ENCODE results near the gene MAML3.

The MAML3 gene

GRCh38 chr4:139815778-139816601 is 338.0 kb downstream of the MAML3 start:
- no peak overlapping the region for H3K4me3 ChIP-seq (ENCODE audit: low read depth, low read length, poor library complexity, severe bottlenecking)
- H3K9ac ChIP-seq (ENCODE audit: low read length): no peak overlapping the region
- H2AFZ ChIP-seq (ENCODE audit: low read length): no peak overlapping the region
- no peaks in the 10 kb centered on the region for H3K9me2 ChIP-seq (ENCODE audit: low read depth, low read length)
- H3K27me3 ChIP-seq (ENCODE audit: insufficient read depth, low read length): no peaks in the 10 kb centered on the region
- H3K9me3 ChIP-seq (ENCODE audit: low read length): no peaks in the 10 kb centered on the region
- no peak overlapping the region for H3K27ac ChIP-seq (ENCODE audit: low read depth, low read length, poor library complexity, severe bottlenecking)
- H4K20me1 ChIP-seq (ENCODE audit: insufficient read depth, low read length): no peaks in the 10 kb centered on the region
- H3F3A ChIP-seq (ENCODE audit: insufficient read depth, low read length): no peaks in the 10 kb centered on the region
- TF ChIP-seq CTCF (IDR thresholded peaks at IDR 0.05; ENCODE audit: low read length): no peak
- no peak for TF ChIP-seq EZH2 (IDR thresholded peaks at IDR 0.05; ENCODE audit: borderline replicate concordance, low read length)
- H3K4me2 ChIP-seq (ENCODE audit: low read length): no peak overlapping the region
- no peaks in the 10 kb centered on the region for H3K79me2 ChIP-seq (ENCODE audit: insufficient read depth, low read length)
- no peaks in the 10 kb centered on the region for H3K4me1 ChIP-seq (ENCODE audit: insufficient read depth, low read length, severe bottlenecking)
- no peaks in the 10 kb centered on the region for H3K36me3 ChIP-seq (ENCODE audit: insufficient read depth, low read length)

- no peak overlapping the region for H2AFZ ChIP-seq (ENCODE audit: low read length)
- H3K27me3 ChIP-seq (ENCODE audit: insufficient read depth, low read length): no peaks in the 10 kb centered on the region
- no peaks in the 10 kb centered on the region for H3K9me3 ChIP-seq (ENCODE audit: low read length)
- H3F3A ChIP-seq (ENCODE audit: insufficient read depth, low read length): no peaks in the 10 kb centered on the region
- H3K27ac ChIP-seq (ENCODE audit: low read depth, low read length, poor library complexity, severe bottlenecking): no peak overlapping the region
- no peak overlapping the region for H3K4me2 ChIP-seq (ENCODE audit: low read length)
- H3K79me2 ChIP-seq (ENCODE audit: insufficient read depth, low read length): no peaks in the 10 kb centered on the region
- H3K9ac ChIP-seq (ENCODE audit: low read length): no peak overlapping the region
- H4K20me1 ChIP-seq (ENCODE audit: insufficient read depth, low read length): no peaks in the 10 kb centered on the region
- H3K4me1 ChIP-seq (ENCODE audit: insufficient read depth, low read length, severe bottlenecking): no peaks in the 10 kb centered on the region
- H3K36me3 ChIP-seq (ENCODE audit: insufficient read depth, low read length): no peaks in the 10 kb centered on the region
- TF ChIP-seq CTCF (IDR thresholded peaks at IDR 0.05; ENCODE audit: low read length) (no peak), EZH2 (IDR thresholded peaks at IDR 0.05; ENCODE audit: borderline replicate concordance, low read length) (no peak)
- H3K9me2 ChIP-seq (ENCODE audit: low read depth, low read length): no peaks in the 10 kb centered on the region
- no peak overlapping the region for H3K4me3 ChIP-seq (ENCODE audit: low read depth, low read length, poor library complexity, severe bottlenecking)
Observed at GRCh38 chr4:139814323-139815015, 339.5 kb downstream of the MAML3 start.

- H2AFZ ChIP-seq (ENCODE audit: low read length): no peak overlapping the region
- no peaks in the 10 kb centered on the region for H3K79me2 ChIP-seq (ENCODE audit: insufficient read depth, low read length)
- TF ChIP-seq EZH2 (IDR thresholded peaks at IDR 0.05; ENCODE audit: borderline replicate concordance, low read length): no peak
- no peaks in the 10 kb centered on the region for H3K4me1 ChIP-seq (ENCODE audit: insufficient read depth, low read length, severe bottlenecking)
- H3K4me3 ChIP-seq (ENCODE audit: low read depth, low read length, poor library complexity, severe bottlenecking): no peak overlapping the region
- no peaks in the 10 kb centered on the region for H3K27me3 ChIP-seq (ENCODE audit: insufficient read depth, low read length)
- H4K20me1 ChIP-seq (ENCODE audit: insufficient read depth, low read length): no peaks in the 10 kb centered on the region
- H3K9me2 ChIP-seq (ENCODE audit: low read depth, low read length): no peaks in the 10 kb centered on the region
- no peak overlapping the region for H3K27ac ChIP-seq (ENCODE audit: low read depth, low read length, poor library complexity, severe bottlenecking)
- H3K9me3 ChIP-seq (ENCODE audit: low read length): no peaks in the 10 kb centered on the region
- H3K36me3 ChIP-seq (ENCODE audit: insufficient read depth, low read length): no peaks in the 10 kb centered on the region
- no peak overlapping the region for H3K9ac ChIP-seq (ENCODE audit: low read length)
- no peaks in the 10 kb centered on the region for H3F3A ChIP-seq (ENCODE audit: insufficient read depth, low read length)
- no peak overlapping the region for H3K4me2 ChIP-seq (ENCODE audit: low read length)
Observed at GRCh38 chr4:139813881-139814280, 340.1 kb downstream of the MAML3 start.
